AG04450 (cell line): ENCODE measurements around the gene SNRNP200. TPM values are rescaled to one million over a fixed set of nuclear protein-coding genes. Genes with fewer than 3 reads are reported as not detected.

Source experiments
- CTCF ChIA-PET: fragments of 300-600, 350-600 bp; formaldehyde crosslinking; extraction: SDS; loops from one replicate; lab custom pipeline; 2022; ENCODE audit warnings: antibody characterized with exemption, inconsistent platforms; lab: Charles Lee
- POLR2A ChIA-PET: fragments of 350-600 bp; formaldehyde crosslinking; extraction: SDS; loops from one replicate; lab custom pipeline; 2021; ENCODE audit warnings: antibody characterized with exemption, inconsistent platforms; lab: Yijun Ruan, JAX
- DNase-seq: peaks from one replicate; pipeline ENCODE4 v3.0.0-alpha.2; 2011; ENCODE audit warnings: low read depth, low spot score
- H3K27ac ChIP-seq: one replicate; pipeline ENCODE4 v1.5.1; 2012; ENCODE audit warnings: low read depth, low read length, control low read depth
- H3K27me3 ChIP-seq: one replicate; pipeline ENCODE4 v1.6.0; 2012; ENCODE audit warnings: low read length; ENCODE audit not compliant: control insufficient read depth, insufficient read depth
- H3K4me3 ChIP-seq: 2 replicates; pipeline ENCODE4 v1.5.1; 2011; ENCODE audit warnings: mild to moderate bottlenecking, low read depth, low read length, control low read depth
- H3K9me3 ChIP-seq: 2 replicates; pipeline ENCODE4 v1.5.1; 2012; ENCODE audit warnings: low read length; ENCODE audit not compliant: control insufficient read depth, insufficient read depth
- polyA plus RNA-seq: library from polyadenylated mRNA; depleted of rRNA; stranded (reverse); fragments of >200 nt; gene quantifications from 2 replicates; pipeline ENCODE4 v1.2.3, GENCODE V29; 2011
- TF ChIP-seq, protein P1 (sequence below): IDR thresholded peaks from 2 replicates; pipeline ENCODE4 v1.5.1; 2011; ENCODE audit warnings: low read depth, low read length, control low read depth, inconsistent platforms

Gene SNRNP200
- polyA plus RNA-seq, 1 experiment = 99.0 TPM

DNA sequence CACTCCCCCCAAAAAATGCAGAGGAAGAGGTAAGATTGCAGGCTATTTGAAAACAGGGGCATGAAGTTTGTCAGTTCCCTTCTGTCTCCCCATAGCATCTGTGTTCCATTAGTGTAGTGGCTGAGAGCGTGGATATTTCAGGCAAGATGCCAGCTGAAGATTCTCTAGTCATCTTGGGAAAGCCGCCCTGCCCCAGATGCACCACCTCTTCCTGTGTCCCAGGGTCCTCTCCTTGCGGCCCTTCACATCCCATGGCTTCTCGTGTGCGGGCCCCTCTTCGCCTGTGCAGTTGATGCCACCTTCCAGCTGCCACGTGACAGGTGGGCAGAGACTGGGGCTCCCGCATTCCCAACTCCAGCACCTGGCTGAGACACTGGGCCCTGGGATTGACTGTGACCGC, 55.7 kb downstream of the SNRNP200 start:
- no peak overlapping the region for H3K27ac ChIP-seq
- ChIA-PET CTCF (no interaction called here), POLR2A (no interaction called here)
- H3K27me3 ChIP-seq = no peaks in the 10 kb centered on the region
- no peak for DNase-seq
- TF ChIP-seq, protein P1, sequence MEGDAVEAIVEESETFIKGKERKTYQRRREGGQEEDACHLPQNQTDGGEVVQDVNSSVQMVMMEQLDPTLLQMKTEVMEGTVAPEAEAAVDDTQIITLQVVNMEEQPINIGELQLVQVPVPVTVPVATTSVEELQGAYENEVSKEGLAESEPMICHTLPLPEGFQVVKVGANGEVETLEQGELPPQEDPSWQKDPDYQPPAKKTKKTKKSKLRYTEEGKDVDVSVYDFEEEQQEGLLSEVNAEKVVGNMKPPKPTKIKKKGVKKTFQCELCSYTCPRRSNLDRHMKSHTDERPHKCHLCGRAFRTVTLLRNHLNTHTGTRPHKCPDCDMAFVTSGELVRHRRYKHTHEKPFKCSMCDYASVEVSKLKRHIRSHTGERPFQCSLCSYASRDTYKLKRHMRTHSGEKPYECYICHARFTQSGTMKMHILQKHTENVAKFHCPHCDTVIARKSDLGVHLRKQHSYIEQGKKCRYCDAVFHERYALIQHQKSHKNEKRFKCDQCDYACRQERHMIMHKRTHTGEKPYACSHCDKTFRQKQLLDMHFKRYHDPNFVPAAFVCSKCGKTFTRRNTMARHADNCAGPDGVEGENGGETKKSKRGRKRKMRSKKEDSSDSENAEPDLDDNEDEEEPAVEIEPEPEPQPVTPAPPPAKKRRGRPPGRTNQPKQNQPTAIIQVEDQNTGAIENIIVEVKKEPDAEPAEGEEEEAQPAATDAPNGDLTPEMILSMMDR = no peak
- 0 out of 2 replicates have a peak, but pooled peaks cover 4% of the 10 kb centered on the region for H3K9me3 ChIP-seq
- H3K4me3 ChIP-seq = no peak overlapping the region

DNA sequence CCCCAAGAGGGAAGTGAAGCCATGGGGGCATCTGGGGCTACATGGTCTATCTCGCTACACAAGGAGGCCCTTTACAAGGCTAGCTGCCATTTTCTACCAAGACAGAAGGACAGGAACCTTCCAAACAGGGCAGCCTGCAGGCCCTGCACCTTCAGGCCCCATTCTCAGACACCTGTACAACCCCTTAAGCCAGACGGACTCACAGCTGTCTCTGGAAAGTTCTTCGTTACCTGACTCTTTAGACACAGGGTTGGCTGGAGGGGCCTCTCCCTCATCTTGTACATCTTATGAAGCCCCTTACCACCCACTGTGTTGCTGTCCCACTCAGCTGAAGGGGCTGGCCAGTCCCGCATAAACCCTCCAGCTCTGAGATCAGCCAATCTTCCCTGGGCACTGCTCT, 56.7 kb downstream of the SNRNP200 start:
- POLR2A ChIA-PET = no interaction called here
- H3K27ac ChIP-seq = no peak overlapping the region
- DNase-seq = no peak
- CTCF ChIA-PET = no interaction called here
- H3K9me3 ChIP-seq = 0 out of 2 replicates have a peak, but pooled peaks cover 4% of the 10 kb centered on the region
- TF ChIP-seq, protein P1 = no peak
- H3K4me3 ChIP-seq = no peak overlapping the region
- no peaks in the 10 kb centered on the region for H3K27me3 ChIP-seq

DNA sequence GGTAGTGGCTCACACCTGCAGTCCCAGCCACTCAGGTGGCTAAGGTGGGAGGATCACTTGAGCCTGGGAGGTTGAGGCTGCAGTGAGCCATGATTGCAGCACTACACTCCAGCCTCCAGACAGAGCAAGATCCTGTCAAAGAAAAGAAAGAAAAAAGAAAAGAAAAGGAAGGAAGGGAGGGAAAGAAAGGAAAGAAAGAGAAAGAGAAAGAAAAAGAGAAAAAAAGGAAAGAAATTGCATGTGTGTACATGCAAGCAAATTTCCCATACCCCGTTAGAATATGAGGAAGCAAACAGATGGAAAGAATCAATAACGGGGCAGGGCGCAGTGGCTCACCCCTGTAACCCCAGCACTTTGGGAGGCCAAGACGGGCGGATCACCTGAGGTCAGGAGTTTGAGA, 57.5 kb downstream of the SNRNP200 start:
- TF ChIP-seq, protein P1 = no peak
- no peak overlapping the region for H3K27ac ChIP-seq
- no peak overlapping the region for H3K4me3 ChIP-seq
- ChIA-PET CTCF (interaction anchor here (1.8 kb wide), 1 partner anchor 74 kb away, joined by 5 read pairs; no protein-coding TSS in a partner anchor), POLR2A (no interaction called here)
- H3K27me3 ChIP-seq = no peaks in the 10 kb centered on the region
- H3K9me3 ChIP-seq = 0 out of 2 replicates have a peak, but pooled peaks cover 4% of the 10 kb centered on the region
- no peak for DNase-seq

DNA sequence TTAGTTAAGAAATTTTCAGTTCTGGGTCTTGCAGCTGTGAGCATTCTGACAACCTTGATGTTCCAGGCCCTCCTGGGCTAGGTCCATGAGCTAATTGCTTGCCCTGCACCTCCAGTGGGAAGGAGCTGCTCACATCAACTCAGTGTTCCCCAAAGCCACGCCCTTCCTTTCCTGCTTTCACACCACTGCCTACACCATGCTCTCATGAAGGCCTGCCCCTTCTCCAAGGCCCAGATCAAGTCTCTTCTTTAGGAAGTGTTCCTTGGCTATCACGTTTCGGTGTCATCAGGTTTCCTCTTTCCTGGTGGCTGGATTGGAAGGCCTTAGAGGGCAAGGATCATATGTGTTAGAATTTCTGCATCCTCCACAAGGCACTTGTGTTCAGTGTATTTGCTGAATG, 58.3 kb downstream of the SNRNP200 start:
- no peaks in the 10 kb centered on the region for H3K27me3 ChIP-seq
- no peak overlapping the region for H3K27ac ChIP-seq
- TF ChIP-seq, protein P1 = no peak
- H3K9me3 ChIP-seq = 0 out of 2 replicates have a peak, but pooled peaks cover 4% of the 10 kb centered on the region
- H3K4me3 ChIP-seq = no peak overlapping the region
- POLR2A ChIA-PET = no interaction called here
- no peak for DNase-seq
- CTCF ChIA-PET = interaction anchor here (1.8 kb wide), 1 partner anchor 73 kb away, joined by 5 read pairs; no protein-coding TSS in a partner anchor

DNA sequence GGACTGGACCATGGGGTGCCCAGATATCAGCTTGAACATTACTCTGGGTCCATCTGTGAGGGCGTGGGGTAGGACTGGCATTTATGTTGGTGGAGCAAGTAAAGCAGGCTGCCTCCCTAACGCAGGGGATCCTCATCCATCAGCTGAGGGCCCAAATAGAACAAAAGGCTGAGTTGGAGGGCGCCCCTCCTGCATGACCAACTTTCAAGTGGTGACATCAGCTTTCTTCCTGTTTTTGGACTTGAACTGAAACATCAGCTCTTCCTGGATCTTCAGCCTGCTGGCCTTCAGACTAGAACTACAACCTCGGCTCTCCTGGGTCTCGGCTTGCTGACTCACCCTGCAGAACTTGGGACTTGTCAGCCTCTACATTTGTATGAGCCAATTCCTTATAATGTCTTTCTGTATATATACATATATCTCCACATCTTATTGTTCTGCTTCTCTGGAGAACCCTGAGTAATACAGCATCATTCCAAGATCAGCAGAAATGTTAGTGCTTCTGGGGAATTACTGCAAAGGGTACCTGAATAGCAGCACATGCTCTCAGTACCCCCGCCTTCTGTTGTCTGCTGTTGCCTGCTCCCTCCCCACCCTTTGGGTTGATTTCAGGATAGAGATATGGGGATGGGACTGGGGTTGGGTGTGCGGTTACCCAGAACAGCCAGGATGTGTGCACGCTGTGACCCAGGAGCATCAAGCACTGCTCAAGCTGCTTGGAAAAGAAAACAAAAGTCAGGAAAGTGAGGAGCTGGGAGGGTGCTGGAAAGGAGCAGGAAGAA, 59.5 kb downstream of the SNRNP200 start:
- no peak overlapping the region for H3K4me3 ChIP-seq
- H3K9me3 ChIP-seq = 0 out of 2 replicates have a peak, but pooled peaks cover 4% of the 10 kb centered on the region
- TF ChIP-seq, protein P1 = no peak
- H3K27ac ChIP-seq = peak overlapping the region; percentile 21
- POLR2A ChIA-PET = interaction anchor here (0.6 kb wide), 1 partner anchor 107 kb away, joined by 4 read pairs; no protein-coding TSS in a partner anchor
- no peaks in the 10 kb centered on the region for H3K27me3 ChIP-seq
- CTCF ChIA-PET = interaction anchor here (1.2 to 1.8 kb wide), 2 partner anchors 15 to 71 kb away, joined by 3 to 5 read pairs; no protein-coding TSS in a partner anchor
- DNase-seq = no peak
